PC-9 (cell line): ENCODE results near the gene MIEN1.

Experiments
- CTCF ChIP-seq: fragments of 200-600 bp; sonication (generic); conservative IDR thresholded peaks from 2 replicates; pipeline ENCODE4 v1.6.1; 2017; ENCODE audit warnings: mixed run types, antibody characterized with exemption, mild to moderate bottlenecking, moderate library complexity
- EZH2 ChIP-seq: fragments of 200-600 bp; sonication (generic); IDR thresholded peaks from 2 replicates; pipeline ENCODE4 v1.8.0; 2017; ENCODE audit warnings: antibody characterized with exemption, low read depth

DNA sequence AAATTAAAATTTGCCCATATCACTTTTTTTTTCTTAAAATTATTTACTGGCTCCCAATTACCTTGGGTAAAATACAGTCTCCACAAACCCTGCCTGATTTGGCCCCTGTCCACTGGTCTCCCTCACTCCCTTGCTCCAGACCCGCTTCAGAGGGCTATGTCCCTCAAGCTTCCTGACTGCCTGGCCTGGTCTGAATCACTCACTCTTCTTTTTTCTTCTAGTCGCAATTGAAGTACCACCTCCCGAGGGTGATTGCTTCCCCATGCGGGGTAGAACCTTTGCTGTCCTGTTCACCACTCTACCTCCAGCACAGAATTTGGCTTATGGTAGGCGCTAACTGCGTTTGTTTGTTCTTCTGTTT lies 41.9 kb downstream of the MIEN1 start:
- no peak for TF ChIP-seq CTCF
- no peak for TF ChIP-seq EZH2
